Trophoblast cell (in vitro differentiated cells and primary cell): ENCODE results near the gene NXPE4.

Source experiments
- DNase-seq, 2 donors: peaks; one replicate each; pipeline ENCODE4 v3.0.0-alpha.2; 2016
- H2AFZ ChIP-seq: 2 replicates; pipeline ENCODE4 v1.6.1; 2013; ENCODE audit warnings: low read length, moderate library complexity, mild to moderate bottlenecking; ENCODE audit not compliant: insufficient read depth, poor library complexity
- H2AK5ac ChIP-seq: 2 replicates; pipeline ENCODE4 v1.6.1; 2013; ENCODE audit warnings: mild to moderate bottlenecking, low read length
- H2BK120ac ChIP-seq: 2 replicates; pipeline ENCODE4 v1.6.1; 2013; ENCODE audit warnings: low read length, mild to moderate bottlenecking, moderate library complexity; ENCODE audit not compliant: insufficient read depth, poor library complexity
- H2BK12ac ChIP-seq: 2 replicates; pipeline ENCODE4 v1.6.1; 2013; ENCODE audit warnings: mild to moderate bottlenecking, low read length, moderate library complexity
- H2BK5ac ChIP-seq: 2 replicates; pipeline ENCODE4 v1.6.1; 2013; ENCODE audit warnings: low read length, low read depth, moderate library complexity, mild to moderate bottlenecking; ENCODE audit not compliant: poor library complexity
- H3K14ac ChIP-seq: 2 replicates; pipeline ENCODE4 v1.6.1; 2013; ENCODE audit warnings: mild to moderate bottlenecking, low read length
- H3K18ac ChIP-seq: 2 replicates; pipeline ENCODE4 v1.6.1; 2013; ENCODE audit warnings: mild to moderate bottlenecking, low read length
- H3K23ac ChIP-seq: 2 replicates; pipeline ENCODE4 v1.6.1; 2013; ENCODE audit warnings: low read length
- H3K27ac ChIP-seq: 2 replicates; pipeline ENCODE4 v1.5.1; 2013; ENCODE audit warnings: low read depth, mild to moderate bottlenecking, inconsistent platforms, low read length, moderate library complexity
- H3K27me3 ChIP-seq: 2 replicates; pipeline ENCODE4 v1.6.1; 2013; ENCODE audit warnings: inconsistent platforms, mild to moderate bottlenecking, low read length, moderate library complexity; ENCODE audit not compliant: insufficient read depth
- H3K36me3 ChIP-seq, 2 experiments: 1 replicate in 1 of 2; 2 replicates in 1 of 2; pipeline ENCODE4 v1.6.1; 2013; ENCODE audit warnings: low read length in 2 of 2, mild to moderate bottlenecking in 2 of 2, moderate library complexity in 1 of 2; ENCODE audit not compliant: insufficient read depth in 2 of 2, control insufficient read depth in 1 of 2
- H3K4ac ChIP-seq: 2 replicates; pipeline ENCODE4 v1.6.1; 2013; ENCODE audit warnings: low read depth, mild to moderate bottlenecking, low read length, moderate library complexity
- H3K4me1 ChIP-seq, 2 experiments: 1 replicate in 1 of 2; 2 replicates in 1 of 2; pipeline ENCODE4 v1.6.1; 2013; ENCODE audit warnings: low read length in 2 of 2, mild to moderate bottlenecking in 2 of 2, moderate library complexity in 1 of 2; ENCODE audit not compliant: insufficient read depth in 2 of 2, control insufficient read depth in 1 of 2
- H3K4me2 ChIP-seq: 2 replicates; pipeline ENCODE4 v1.6.1; 2013; ENCODE audit warnings: inconsistent platforms, mild to moderate bottlenecking, low read length, moderate library complexity
- H3K4me3 ChIP-seq: 2 replicates; pipeline ENCODE4 v1.5.1; 2013; ENCODE audit warnings: mild to moderate bottlenecking, low read depth, low read length, inconsistent platforms
- H3K79me1 ChIP-seq: one replicate; pipeline ENCODE4 v1.6.1; 2013; ENCODE audit warnings: low read length
- H3K79me2 ChIP-seq: 2 replicates; pipeline ENCODE4 v1.6.1; 2013; ENCODE audit warnings: low read length, mild to moderate bottlenecking; ENCODE audit not compliant: control insufficient read depth, insufficient read depth, poor library complexity
- H3K9ac ChIP-seq: 2 replicates; pipeline ENCODE4 v1.6.1; 2013; ENCODE audit warnings: mild to moderate bottlenecking, low read length
- H3K9me3 ChIP-seq: 2 replicates; pipeline ENCODE4 v1.6.1; 2013; ENCODE audit warnings: low read depth, mild to moderate bottlenecking, control low read depth, inconsistent platforms, low read length; ENCODE audit not compliant: insufficient read depth
- H4K12ac ChIP-seq: 2 replicates; pipeline ENCODE4 v1.6.1; 2013; ENCODE audit warnings: low read depth, mild to moderate bottlenecking, low read length, moderate library complexity
- H4K8ac ChIP-seq: 2 replicates; pipeline ENCODE4 v1.6.1; 2013; ENCODE audit warnings: low read depth, mild to moderate bottlenecking, low read length, moderate library complexity
- H4K91ac ChIP-seq: one replicate; pipeline ENCODE4 v1.6.1; 2013; ENCODE audit warnings: low read depth, mild to moderate bottlenecking, low read length, moderate library complexity
- WGBS: extraction: QIAGEN DNeasy Blood & Tissue Kit; methylation state at CpG from one replicate; pipeline ENCODE4 v1.1.7; 2013; ENCODE audit warnings: missing lambda C conversion rate; ENCODE audit not compliant: insufficient read length, insufficient coverage; ENCODE audit errors: extremely low coverage; 5-methylcytosine and 5-hydroxymethylcytosine counted together

NXPE4 gene

GRCh38 chr11:114559425-114560310 lies 35.9 kb downstream of the NXPE4 start, which contains the start of gene NXPE1:
NXPE1 (minus strand) TSS chr11:114559881; CDS start chr11:114551201, 8,680 bp downstream.
- no CpG with 5 or more reads among the region's 4 CpGs for WGBS
- Histone ChIP-seq H3K4ac (no peak within 1 kb of the TSS), H2BK12ac (peak within 1 kb of the TSS; percentile 22), H2AFZ (no peak within 1 kb of the TSS), H3K4me1 (no peaks in the 10 kb centered on the region), H3K79me1 (no peaks in the 10 kb centered on the region), H3K4me3 (no peak within 1 kb of the TSS), H4K8ac (no peak within 1 kb of the TSS), H2AK5ac (no peak within 1 kb of the TSS), H3K36me3 (no peaks in the 10 kb centered on the region), H3K27me3 (no peaks in the 10 kb centered on the region), H3K9me3 (no peaks in the 10 kb centered on the region), H3K79me2 (no peaks in the 10 kb centered on the region), H4K91ac (peak within 1 kb of the TSS; percentile 14), H2BK120ac (no peak within 1 kb of the TSS), H3K14ac (no peak within 1 kb of the TSS), H4K12ac (no peak within 1 kb of the TSS), H3K9ac (no peak within 1 kb of the TSS), H3K4me2 (no peak within 1 kb of the TSS), H2BK5ac (no peak within 1 kb of the TSS), H3K23ac (no peak within 1 kb of the TSS), H3K18ac (no peak within 1 kb of the TSS), H3K27ac (no peak within 1 kb of the TSS)
- DNase-seq: no peak

GRCh38 chr11:114556135-114556534 lies 39.5 kb downstream of the NXPE4 start:
- WGBS: no CpG with 5 or more reads among the region's 1 CpG
- Histone ChIP-seq H3K27me3 (no peaks in the 10 kb centered on the region), H3K79me2 (no peaks in the 10 kb centered on the region)

GRCh38 chr11:114553642-114554041 lies 41.9 kb downstream of the NXPE4 start:
- Histone ChIP-seq H3K36me3 (no peaks in the 10 kb centered on the region), H3K9ac (no peak overlapping the region), H3K79me2 (no peaks in the 10 kb centered on the region), H2BK12ac (no peak overlapping the region), H3K14ac (no peak overlapping the region), H3K4me3 (no peak overlapping the region), H2AFZ (no peak overlapping the region), H4K8ac (no peak overlapping the region), H3K23ac (no peak overlapping the region), H3K79me1 (no peaks in the 10 kb centered on the region), H3K4ac (no peak overlapping the region), H2BK5ac (no peak overlapping the region), H3K27me3 (no peaks in the 10 kb centered on the region), H4K91ac (no peak overlapping the region), H3K4me2 (no peak overlapping the region), H3K18ac (no peak overlapping the region), H3K27ac (no peak overlapping the region), H2AK5ac (no peak overlapping the region), H3K4me1 (no peaks in the 10 kb centered on the region), H4K12ac (no peak overlapping the region), H3K9me3 (no peaks in the 10 kb centered on the region), H2BK120ac (no peak overlapping the region)
- WGBS: no CpG with 5 or more reads among the region's 2 CpGs
- peak; percentile 45 to 76 for DNase-seq

More at GRCh38 chr11:114556135-114556534, 39.5 kb downstream of the NXPE4 start:
- Histone ChIP-seq H4K8ac (no peak overlapping the region), H3K4ac (no peak overlapping the region), H4K12ac (no peak overlapping the region), H3K9ac (no peak overlapping the region), H2AK5ac (no peak overlapping the region), H4K91ac (no peak overlapping the region), H3K14ac (no peak overlapping the region), H3K4me3 (no peak overlapping the region), H3K9me3 (no peaks in the 10 kb centered on the region), H3K27ac (no peak overlapping the region), H2BK120ac (no peak overlapping the region), H3K79me1 (no peaks in the 10 kb centered on the region), H3K36me3 (no peaks in the 10 kb centered on the region), H3K18ac (no peak overlapping the region), H3K23ac (no peak overlapping the region), H3K4me2 (no peak overlapping the region), H2BK5ac (no peak overlapping the region), H3K4me1 (no peaks in the 10 kb centered on the region), H2BK12ac (no peak overlapping the region), H2AFZ (no peak overlapping the region)
- DNase-seq: no peak

- Histone ChIP-seq H3K36me3 (no peaks in the 10 kb centered on the region), H3K4me1 (no peaks in the 10 kb centered on the region), H3K9me3 (no peaks in the 10 kb centered on the region), H3K79me2 (no peaks in the 10 kb centered on the region), H3K18ac (no peak overlapping the region), H3K27ac (no peak overlapping the region), H3K79me1 (no peaks in the 10 kb centered on the region), H2AK5ac (no peak overlapping the region), H4K91ac (no peak overlapping the region), H2BK120ac (no peak overlapping the region), H4K12ac (no peak overlapping the region), H3K27me3 (no peaks in the 10 kb centered on the region), H3K9ac (no peak overlapping the region), H4K8ac (no peak overlapping the region), H3K14ac (no peak overlapping the region), H3K4ac (no peak overlapping the region), H2AFZ (no peak overlapping the region), H3K23ac (no peak overlapping the region), H3K4me3 (no peak overlapping the region), H2BK12ac (no peak overlapping the region), H2BK5ac (no peak overlapping the region), H3K4me2 (no peak overlapping the region)
- no CpG with 5 or more reads among the region's 4 CpGs for WGBS
- DNase-seq: no peak
These were observed 44.5 kb downstream of the NXPE4 start for GRCh38 chr11:114551060-114551459.
